ENCODE results near the gene PPDPF.
"Not testable (repeated sequence)": the region's sequence is repeated elsewhere in the genome, so short reads cannot be mapped to it uniquely, and the experiment has no call there.

PPDPF gene

GRCh38 chr20:63520504-63520933 lies at the start of gene PPDPF:
Gene PPDPF (plus strand): TSS chr20:63520765. CDS start chr20:63521309, 544 bp downstream.
- DNase-seq (ENCODE audit: low read depth, low spot score): peak; percentile 94

GRCh38 chr20:63471002-63471716 lies 49.4 kb upstream of the PPDPF start:
- no peak for DNase-seq (ENCODE audit: low read depth, low spot score)

GRCh38 chr20:63471717-63471980 lies 48.9 kb upstream of the PPDPF start:
- no peak for DNase-seq (ENCODE audit: low read depth, low spot score)

- no peak for DNase-seq (ENCODE audit: low read depth, low spot score)
These were observed 48.4 kb upstream of the PPDPF start, which contains the start of gene KCNQ2 for GRCh38 chr20:63471981-63472831. Gene KCNQ2 (minus strand): TSS chr20:63472655. CDS start chr20:63472463, 192 bp downstream.

GRCh38 chr20:63472862-63473390 lies 47.6 kb upstream of the PPDPF start:
- DNase-seq (ENCODE audit: low read depth, low spot score): no peak

GRCh38 chr20:63473555-63474449 lies 46.8 kb upstream of the PPDPF start:
- DNase-seq (ENCODE audit: low read depth, low spot score): no peak

- DNase-seq (ENCODE audit: low read depth, low spot score): peak; percentile 55
These were observed 45.4 kb upstream of the PPDPF start for GRCh38 chr20:63475209-63475608.

GRCh38 chr20:63477061-63477616 lies 43.4 kb upstream of the PPDPF start:
- DNase-seq (ENCODE audit: low read depth, low spot score): no peak

- no peak for DNase-seq (ENCODE audit: low read depth, low spot score)
These were observed 42.6 kb upstream of the PPDPF start for GRCh38 chr20:63477944-63478343.

- no peak for DNase-seq (ENCODE audit: low read depth, low spot score)
These were observed 41.9 kb upstream of the PPDPF start for GRCh38 chr20:63478346-63479302.

GRCh38 chr20:63479695-63480419 lies 40.7 kb upstream of the PPDPF start:
- DNase-seq (ENCODE audit: low read depth, low spot score): not testable (repeated sequence)

GRCh38 chr20:63481503-63481902 lies 39.1 kb upstream of the PPDPF start:
- DNase-seq (ENCODE audit: low read depth, low spot score): no peak

GRCh38 chr20:63482021-63482587 lies 38.5 kb upstream of the PPDPF start:
- no peak for DNase-seq (ENCODE audit: low read depth, low spot score)

GRCh38 chr20:63483834-63484233 lies 36.7 kb upstream of the PPDPF start:
- no peak for DNase-seq (ENCODE audit: low read depth, low spot score)

- DNase-seq (ENCODE audit: low read depth, low spot score): no peak
These were observed 36.3 kb upstream of the PPDPF start for GRCh38 chr20:63484236-63484635.

- DNase-seq (ENCODE audit: low read depth, low spot score): no peak
These were observed 35.7 kb upstream of the PPDPF start for GRCh38 chr20:63484651-63485403.

- no peak for DNase-seq (ENCODE audit: low read depth, low spot score)
These were observed 34.2 kb upstream of the PPDPF start for GRCh38 chr20:63486300-63486855.

- DNase-seq (ENCODE audit: low read depth, low spot score): no peak
These were observed 33.3 kb upstream of the PPDPF start for GRCh38 chr20:63487116-63487764.
